GM18870 (cell line): ENCODE data around the gene LRMDA.

Experiments used
- ATAC-seq: cut with Tn5 transposase; IDR thresholded peaks from one replicate; pipeline ENCODE4 v1.9.1; 2021; ENCODE audit warnings: moderate library complexity; ENCODE audit not compliant: unreplicated experiment

LRMDA gene

GRCh38 chr10:75851580-75852345 is 420.3 kb downstream of the LRMDA start:
- no peak for ATAC-seq

DNA sequence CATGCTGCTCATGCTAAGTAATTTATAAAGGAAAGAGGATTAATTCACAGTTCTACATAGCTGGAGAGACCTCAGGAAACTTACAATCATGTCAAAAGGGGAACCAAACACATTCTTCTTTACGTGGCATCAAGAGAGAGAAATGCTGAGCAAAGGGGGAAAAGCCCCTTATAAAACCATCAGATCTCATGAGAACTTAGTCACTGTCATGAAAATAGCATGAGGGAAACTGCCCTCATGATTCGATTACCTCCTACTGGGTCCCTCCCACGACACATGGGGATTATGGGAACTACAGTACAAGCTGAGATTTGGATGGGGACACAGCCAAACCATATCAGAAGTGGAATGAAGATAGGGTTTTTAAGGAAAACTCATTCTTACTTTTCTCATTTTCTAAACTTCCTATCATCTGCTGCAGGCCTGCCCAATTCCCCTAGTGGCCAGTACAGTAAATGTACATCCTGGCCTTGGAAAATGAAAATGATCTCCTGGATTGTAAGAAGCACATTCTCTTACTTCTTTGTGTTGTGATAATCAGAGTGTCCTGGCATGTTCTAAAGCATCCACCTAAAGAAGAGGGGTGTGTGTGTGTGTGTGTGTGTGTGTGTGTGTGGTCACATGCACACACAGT is 421.5 kb downstream of the LRMDA start:
- ATAC-seq = no peak

GRCh38 chr10:75857269-75857846 is 425.9 kb downstream of the LRMDA start:
- ATAC-seq = no peak

DNA sequence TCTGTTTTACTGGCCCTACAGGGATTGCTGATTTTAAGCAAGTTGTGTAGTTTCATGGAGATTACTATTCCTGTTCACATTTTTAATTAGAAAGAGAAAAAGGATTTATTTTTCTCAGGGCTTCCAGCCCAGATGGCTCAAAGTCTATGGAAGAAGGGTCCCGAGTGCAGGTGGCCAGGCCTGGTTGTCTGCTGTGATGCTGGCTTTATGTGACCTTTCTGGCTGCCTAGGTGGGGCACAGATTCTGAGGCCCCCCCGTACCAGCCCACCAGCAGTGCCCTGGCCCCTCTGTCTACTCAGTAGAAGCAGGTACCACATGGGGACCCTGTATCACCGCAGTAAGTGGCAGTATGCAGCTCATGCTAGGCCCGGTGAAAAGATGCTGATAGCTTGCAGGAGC is 426.5 kb downstream of the LRMDA start:
- no peak for ATAC-seq

GRCh38 chr10:75858339-75858738 is 426.9 kb downstream of the LRMDA start:
- no peak for ATAC-seq

- no peak for ATAC-seq
These were observed 427.7 kb downstream of the LRMDA start for GRCh38 chr10:75859141-75859540.

DNA sequence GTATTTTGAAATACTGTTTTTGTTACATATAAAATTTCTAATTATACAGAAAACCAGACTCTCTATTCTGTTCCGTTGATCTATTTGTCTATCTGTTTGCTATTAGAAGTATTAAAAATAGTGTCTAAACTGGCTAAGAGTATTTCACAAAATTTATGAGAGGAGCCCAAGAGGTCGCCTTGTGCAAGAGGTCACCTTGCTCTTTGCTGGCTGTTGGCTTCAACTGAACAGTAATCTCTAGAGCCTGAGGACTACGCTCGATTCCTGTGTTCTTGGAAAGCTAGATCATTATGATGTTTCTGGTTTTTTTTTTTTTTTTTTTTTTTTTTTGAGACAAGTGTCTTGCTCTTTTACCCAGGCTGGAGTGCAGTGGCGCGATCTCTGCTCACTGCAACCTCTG is 428.6 kb downstream of the LRMDA start:
- ATAC-seq = no peak

DNA sequence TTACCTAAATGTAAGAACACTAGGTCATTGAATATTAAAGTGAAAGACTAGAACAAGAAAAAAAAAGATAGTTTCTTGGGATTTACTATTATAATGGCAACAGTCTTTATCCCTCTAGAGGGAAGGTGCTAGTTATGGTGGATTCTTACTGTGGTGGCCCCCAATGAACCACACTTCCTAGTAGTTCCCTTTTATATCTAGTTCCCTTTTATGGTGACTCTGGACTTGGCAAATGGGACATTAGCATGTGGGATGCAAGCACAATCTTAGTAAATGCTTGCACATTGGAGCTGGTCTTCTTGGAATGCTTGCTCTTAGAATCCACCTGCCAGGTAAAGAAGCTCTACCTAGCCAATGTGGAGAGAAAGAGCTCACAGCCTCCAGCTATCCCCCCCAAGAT is 430.2 kb downstream of the LRMDA start:
- ATAC-seq = no peak

- no peak for ATAC-seq
These were observed 431.5 kb downstream of the LRMDA start for GRCh38 chr10:75862935-75863334.

DNA sequence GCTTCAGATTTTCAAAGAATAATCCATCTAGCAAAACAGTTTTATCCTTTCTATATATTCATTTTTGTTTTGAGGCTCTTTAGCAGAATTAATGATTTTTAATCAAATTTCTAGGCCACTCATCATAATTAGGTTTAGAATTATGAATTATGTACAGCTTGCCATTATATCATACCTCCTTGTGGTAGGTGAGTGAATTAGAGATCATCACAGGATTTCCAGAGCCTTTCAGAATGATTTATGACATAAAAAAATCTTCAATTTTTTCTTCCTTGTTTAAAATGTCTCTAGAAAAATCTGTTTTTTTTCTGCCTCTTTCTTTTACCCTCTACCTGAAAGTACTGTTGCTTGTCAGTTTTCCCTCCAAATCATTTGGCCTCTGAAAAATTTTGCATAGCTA is 433.3 kb downstream of the LRMDA start:
- ATAC-seq = no peak

DNA sequence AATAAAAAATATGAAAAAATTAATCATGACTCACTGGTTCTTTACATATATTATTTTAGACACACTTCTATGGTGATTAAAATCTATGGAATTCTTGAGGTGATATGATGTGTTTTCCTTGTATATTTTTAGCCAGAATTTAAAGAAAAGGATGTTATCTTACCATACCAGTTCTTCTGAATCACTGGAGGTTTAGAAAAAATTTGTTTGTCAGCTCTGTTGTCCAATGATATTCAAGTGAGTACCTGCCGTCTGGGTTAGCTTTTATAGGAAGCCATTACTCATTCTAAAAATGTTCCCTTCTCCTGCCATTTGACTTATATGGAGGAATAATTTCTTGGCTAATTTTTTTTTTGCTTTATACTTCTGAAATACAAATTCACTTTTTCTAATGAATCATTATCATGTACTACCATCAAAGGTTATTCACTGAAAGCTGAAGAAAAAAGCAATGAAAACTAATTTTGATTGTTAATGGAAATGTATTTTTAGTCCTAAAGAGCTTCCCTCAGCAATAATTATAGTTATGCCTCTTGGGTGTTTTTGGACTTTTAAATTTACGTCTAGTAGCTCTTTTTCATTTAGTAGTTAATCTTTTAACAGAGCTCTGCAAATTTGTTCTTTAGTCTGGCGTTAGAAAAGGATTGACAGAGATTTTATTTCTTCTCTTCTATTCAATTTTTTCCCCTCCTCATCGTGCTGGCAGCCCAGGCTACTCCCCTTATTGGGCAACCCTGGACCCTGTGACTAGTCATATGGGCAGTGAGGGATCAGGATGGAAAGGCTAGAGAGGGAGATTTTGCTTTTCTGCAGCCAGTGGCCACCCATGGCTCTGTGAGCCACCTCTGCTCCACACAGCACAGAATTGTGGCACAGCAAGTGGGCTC is 434.2 kb downstream of the LRMDA start:
- ATAC-seq = no peak

GRCh38 chr10:75866300-75866625 is 434.8 kb downstream of the LRMDA start:
- no peak for ATAC-seq

GRCh38 chr10:75866731-75867130 is 435.3 kb downstream of the LRMDA start:
- no peak for ATAC-seq

DNA sequence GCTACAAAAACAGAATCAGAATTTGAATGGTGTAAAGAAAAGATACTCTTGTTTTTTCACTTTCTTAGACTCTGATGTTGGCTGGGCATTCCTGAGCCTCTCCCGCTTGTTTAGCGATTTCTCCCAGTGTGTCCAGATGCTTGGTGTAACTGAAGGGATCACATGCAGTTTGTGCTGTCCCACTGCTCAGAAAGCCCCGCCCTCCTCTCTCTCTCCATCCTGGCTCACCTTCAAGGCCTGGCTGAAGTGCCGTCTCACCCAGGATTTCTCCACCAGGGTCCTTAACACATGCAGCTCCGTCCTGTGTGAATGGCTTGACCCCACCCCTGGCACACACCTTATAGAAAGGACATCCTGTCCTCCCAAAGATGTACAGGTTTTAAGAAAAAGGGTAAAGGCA is 437.1 kb downstream of the LRMDA start:
- ATAC-seq = no peak

- ATAC-seq = no peak
These were observed 438.7 kb downstream of the LRMDA start for GRCh38 chr10:75870039-75870645.

GRCh38 chr10:75875740-75876139 is 444.3 kb downstream of the LRMDA start:
- no peak for ATAC-seq

DNA sequence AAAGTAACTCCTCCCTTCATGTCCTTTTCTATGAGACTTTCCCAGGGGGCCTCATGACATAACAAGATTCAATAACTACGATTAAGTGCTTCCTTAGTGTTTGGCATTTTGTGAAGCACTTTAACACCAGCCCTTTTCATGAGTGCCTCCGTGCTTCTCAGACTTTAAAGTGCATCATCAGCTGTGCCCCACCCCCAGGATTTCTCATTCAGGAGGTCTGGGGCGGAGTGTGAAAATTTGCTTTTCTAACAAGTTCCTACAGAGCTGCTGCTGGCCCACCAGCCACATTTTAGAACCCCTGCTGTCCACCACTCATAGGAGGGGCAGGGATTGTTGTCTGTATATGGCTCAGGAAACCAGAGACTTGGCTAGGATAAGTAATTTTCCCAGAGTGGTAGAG is 445.3 kb downstream of the LRMDA start:
- ATAC-seq = no peak

DNA sequence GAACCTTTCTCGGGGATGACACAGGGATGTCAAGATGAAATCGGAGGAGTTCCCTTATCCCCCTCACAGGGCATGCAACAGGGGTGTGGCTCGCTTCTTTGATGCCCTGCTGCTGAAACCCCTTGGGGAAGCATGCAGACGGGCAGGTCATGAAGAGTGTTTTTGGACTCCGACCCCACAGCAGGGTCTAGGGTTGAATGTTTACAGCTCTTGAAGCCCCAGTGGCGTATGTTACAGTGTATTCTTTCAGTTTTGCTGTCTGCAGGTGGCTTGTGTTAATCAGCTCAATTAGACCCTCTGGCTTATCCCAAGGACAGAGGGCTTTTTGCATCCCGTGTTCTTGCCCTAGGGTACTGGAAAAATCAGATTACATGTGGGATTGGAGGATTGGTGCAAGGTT is 446.5 kb downstream of the LRMDA start:
- ATAC-seq = no peak

DNA sequence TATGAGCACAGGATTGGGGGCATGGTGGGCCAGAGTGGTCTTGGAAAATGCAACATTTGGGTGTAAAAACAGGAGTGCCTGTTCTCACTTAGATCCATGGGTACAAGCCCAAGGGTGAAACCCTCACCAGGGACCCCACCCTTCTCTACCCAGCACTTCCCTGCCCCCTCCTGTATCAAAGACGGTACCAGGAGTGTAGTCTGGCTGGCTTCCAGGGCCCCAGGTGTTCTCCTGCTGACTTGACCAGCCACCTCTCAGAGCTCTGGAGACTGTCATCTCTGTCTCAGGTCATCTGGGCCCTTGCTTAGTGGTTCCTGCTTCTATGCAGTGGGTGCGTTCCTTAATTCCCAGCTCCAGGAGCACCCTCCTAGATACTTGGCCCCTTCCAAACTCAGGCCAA is 447.2 kb downstream of the LRMDA start:
- ATAC-seq = no peak

DNA sequence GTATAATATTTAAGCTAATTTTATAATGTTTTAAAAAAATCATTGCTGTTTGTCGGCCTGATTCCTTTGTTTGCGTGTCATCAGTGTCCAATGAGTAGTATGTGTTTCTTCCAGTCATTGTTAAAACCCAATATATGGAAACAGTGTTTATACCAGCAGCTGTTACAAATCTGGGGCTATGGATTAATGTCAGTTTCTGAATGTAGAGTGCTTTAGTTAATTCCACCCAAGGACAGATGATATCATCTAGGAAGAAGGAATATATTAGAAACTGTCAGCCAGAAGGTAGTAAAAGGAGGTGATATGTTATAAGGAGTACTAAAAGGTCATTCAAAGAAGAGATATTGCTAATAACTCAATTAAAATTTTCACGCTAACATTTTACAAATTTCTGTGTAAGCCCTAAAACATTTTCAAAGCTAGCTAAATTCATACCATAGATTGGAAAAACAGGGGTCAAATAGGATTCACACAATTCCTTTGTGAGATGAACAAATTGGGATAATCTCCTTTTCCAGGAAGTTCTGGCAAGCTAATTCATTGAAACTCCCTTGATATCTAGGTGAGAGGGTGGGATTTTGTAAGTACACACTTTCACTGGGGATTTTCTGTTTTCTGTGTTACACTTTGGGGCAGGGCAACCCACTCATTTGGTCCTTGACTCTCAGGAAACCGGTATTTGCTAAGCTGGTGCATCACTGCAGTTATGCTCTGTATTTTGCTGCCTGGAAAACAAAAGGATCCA is 448.8 kb downstream of the LRMDA start:
- ATAC-seq = no peak
